Panc1 (cell line): Measurements from ENCODE around the gene PDZRN4.

ENCODE experiments used
- TCF7L2 ChIP-seq: IDR thresholded peaks from 2 replicates; pipeline ENCODE4 v1.6.1; 2011; ENCODE audit warnings: mild to moderate bottlenecking, low read depth, low read length, inconsistent platforms
- TF ChIP-seq, protein P1 (sequence below): fragments of 450-650 bp; IDR thresholded peaks from 2 replicates; pipeline ENCODE4 v1.5.1; 2017; ENCODE audit warnings: mild to moderate bottlenecking

DNA sequence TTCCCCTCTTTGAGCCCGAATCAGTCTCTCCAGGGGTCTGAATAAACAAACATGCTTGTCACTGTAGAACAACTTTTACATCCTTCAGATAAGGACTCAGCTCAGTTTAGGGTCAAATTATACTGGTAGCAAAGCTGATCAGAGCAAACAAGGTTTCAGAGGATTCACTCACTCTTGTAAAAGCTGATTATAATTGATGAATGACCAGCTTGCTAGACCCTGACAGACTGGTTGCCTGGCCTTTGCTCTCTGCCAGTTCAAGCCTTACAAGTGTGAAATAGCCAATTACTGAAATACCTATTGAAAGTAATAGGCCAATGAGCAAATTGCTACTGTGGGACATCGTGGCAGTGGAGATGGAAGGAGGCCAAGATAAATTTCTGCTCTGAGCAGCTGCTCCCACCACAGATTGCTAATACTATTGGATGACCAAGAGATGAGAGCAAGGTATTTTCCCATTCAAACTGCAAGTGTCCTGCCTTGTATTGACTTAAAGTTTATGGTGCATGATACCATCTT, 177.6 kb downstream of the PDZRN4 start:
- TF ChIP-seq, protein P1, sequence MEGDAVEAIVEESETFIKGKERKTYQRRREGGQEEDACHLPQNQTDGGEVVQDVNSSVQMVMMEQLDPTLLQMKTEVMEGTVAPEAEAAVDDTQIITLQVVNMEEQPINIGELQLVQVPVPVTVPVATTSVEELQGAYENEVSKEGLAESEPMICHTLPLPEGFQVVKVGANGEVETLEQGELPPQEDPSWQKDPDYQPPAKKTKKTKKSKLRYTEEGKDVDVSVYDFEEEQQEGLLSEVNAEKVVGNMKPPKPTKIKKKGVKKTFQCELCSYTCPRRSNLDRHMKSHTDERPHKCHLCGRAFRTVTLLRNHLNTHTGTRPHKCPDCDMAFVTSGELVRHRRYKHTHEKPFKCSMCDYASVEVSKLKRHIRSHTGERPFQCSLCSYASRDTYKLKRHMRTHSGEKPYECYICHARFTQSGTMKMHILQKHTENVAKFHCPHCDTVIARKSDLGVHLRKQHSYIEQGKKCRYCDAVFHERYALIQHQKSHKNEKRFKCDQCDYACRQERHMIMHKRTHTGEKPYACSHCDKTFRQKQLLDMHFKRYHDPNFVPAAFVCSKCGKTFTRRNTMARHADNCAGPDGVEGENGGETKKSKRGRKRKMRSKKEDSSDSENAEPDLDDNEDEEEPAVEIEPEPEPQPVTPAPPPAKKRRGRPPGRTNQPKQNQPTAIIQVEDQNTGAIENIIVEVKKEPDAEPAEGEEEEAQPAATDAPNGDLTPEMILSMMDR = no peak
- no peak for TF ChIP-seq TCF7L2
